GM23338 (cell line): ENCODE results near the gene MSH2.

Source experiments
- CREB1 ChIP-seq: fragments of 250-450 bp; sonication (Bioruptor Pico); IDR thresholded peaks from 2 replicates; pipeline ENCODE4 v1.5.0; 2020; ENCODE audit warnings: low read depth, mild to moderate bottlenecking, moderate library complexity
- EZH2 ChIP-seq: fragments of 200-600 bp; sonication (generic); IDR thresholded peaks from one replicate; pipeline ENCODE4 v1.8.0; 2017; ENCODE audit warnings: antibody characterized with exemption, mild to moderate bottlenecking, low read depth; ENCODE audit not compliant: unreplicated experiment
- EZH2phosphoT487 ChIP-seq: fragments of 200-600 bp; sonication (generic); IDR thresholded peaks from one replicate; pipeline ENCODE4 v1.8.1; 2018; ENCODE audit warnings: antibody characterized with exemption; ENCODE audit not compliant: unreplicated experiment
- JUNB ChIP-seq: IDR thresholded peaks from one replicate; pipeline ENCODE4 v1.6.1; 2016; ENCODE audit warnings: antibody characterized with exemption; ENCODE audit not compliant: unreplicated experiment
- NANOG ChIP-seq: IDR thresholded peaks from 2 replicates; pipeline ENCODE4 v1.6.1; 2016; ENCODE audit warnings: antibody characterized with exemption, borderline replicate concordance
- POLR2AphosphoS5 ChIP-seq: IDR thresholded peaks from 2 replicates; pipeline ENCODE4 v1.6.1; 2016; ENCODE audit warnings: antibody characterized with exemption, low read depth
- REST ChIP-seq: IDR thresholded peaks from one replicate; pipeline ENCODE4 v1.6.1; 2018; ENCODE audit warnings: antibody characterized with exemption; ENCODE audit not compliant: unreplicated experiment
- STAT1 ChIP-seq: IDR thresholded peaks from one replicate; pipeline ENCODE4 v1.6.1; 2016; ENCODE audit warnings: antibody characterized with exemption; ENCODE audit not compliant: unreplicated experiment
- ZNF114 ChIP-seq: fragments of 250-450 bp; sonication (Bioruptor Pico); IDR thresholded peaks from 2 replicates; pipeline ENCODE4 v1.5.0; 2020; ENCODE audit warnings: mild to moderate bottlenecking, moderate library complexity
- ZNF331 ChIP-seq: fragments of 250-450 bp; sonication (Bioruptor Pico); IDR thresholded peaks from 2 replicates; pipeline ENCODE4 v1.5.0; 2020; ENCODE audit warnings: low read depth, mild to moderate bottlenecking, moderate library complexity
- TF ChIP-seq, protein P1 (sequence below), 2 experiments: fragments of 200-600 bp in 1 of 2; sonication (generic) in 1 of 2; conservative IDR thresholded peaks; 2 replicates each; pipeline versions ENCODE4 v1.5.1 to v1.6.1; 2016 to 2017; ENCODE audit warnings: antibody characterized with exemption in 2 of 2, low read depth in 2 of 2, mild to moderate bottlenecking in 2 of 2, moderate library complexity in 1 of 2

GRCh38 chr2:47403609-47404193 is 745 bp downstream of the MSH2 start:
- TF ChIP-seq, protein P1, sequence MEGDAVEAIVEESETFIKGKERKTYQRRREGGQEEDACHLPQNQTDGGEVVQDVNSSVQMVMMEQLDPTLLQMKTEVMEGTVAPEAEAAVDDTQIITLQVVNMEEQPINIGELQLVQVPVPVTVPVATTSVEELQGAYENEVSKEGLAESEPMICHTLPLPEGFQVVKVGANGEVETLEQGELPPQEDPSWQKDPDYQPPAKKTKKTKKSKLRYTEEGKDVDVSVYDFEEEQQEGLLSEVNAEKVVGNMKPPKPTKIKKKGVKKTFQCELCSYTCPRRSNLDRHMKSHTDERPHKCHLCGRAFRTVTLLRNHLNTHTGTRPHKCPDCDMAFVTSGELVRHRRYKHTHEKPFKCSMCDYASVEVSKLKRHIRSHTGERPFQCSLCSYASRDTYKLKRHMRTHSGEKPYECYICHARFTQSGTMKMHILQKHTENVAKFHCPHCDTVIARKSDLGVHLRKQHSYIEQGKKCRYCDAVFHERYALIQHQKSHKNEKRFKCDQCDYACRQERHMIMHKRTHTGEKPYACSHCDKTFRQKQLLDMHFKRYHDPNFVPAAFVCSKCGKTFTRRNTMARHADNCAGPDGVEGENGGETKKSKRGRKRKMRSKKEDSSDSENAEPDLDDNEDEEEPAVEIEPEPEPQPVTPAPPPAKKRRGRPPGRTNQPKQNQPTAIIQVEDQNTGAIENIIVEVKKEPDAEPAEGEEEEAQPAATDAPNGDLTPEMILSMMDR (conservative IDR thresholded peaks at IDR 0.05; ENCODE audit: low read depth in 2 of 2): no peak
- no peak for TF ChIP-seq EZH2phosphoT487
- TF ChIP-seq POLR2AphosphoS5: no peak
- no peak for TF ChIP-seq EZH2
- TF ChIP-seq CREB1 (CRISPR knock-in tag): no peak
- TF ChIP-seq ZNF114 (CRISPR knock-in tag): no peak
- TF ChIP-seq REST: no peak
- no peak for TF ChIP-seq STAT1
- no peak for TF ChIP-seq NANOG
- TF ChIP-seq JUNB: no peak
- no peak for TF ChIP-seq ZNF331 (CRISPR knock-in tag)
